Fibroblast of skin of left biceps (primary cell): ENCODE results near the gene CALM1.

Experiments
- DNase-seq, 2 experiments: peaks; one replicate each; pipeline ENCODE4 v3.0.0-alpha.2; 2013; ENCODE audit warnings: low read depth in 2 of 2

Gene CALM1

DNA sequence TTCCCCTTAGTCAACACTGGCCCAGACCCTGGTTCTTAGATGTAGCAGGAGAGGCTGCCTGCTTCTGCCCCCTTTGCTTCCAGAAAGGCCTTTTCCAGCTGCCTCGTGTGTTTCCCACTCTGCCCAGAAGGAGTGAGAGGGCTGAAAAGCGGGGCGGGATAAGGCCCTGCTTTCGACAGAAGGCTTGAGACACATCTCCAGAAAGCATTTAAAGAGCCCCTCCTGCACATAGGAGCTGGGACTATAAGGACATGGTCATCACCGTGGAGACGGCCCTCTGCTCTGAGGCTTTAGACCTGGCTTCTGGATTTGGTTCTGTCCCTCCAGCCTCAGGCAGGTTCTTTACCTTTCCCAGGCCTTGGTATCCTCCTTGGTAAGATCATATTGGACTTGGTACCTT is 11.9 kb downstream of the CALM1 start:
- DNase-seq: no peak

- DNase-seq: peak; percentile 84
These were observed 12.4 kb downstream of the CALM1 start for GRCh38 chr14:90409209-90409730.

DNA sequence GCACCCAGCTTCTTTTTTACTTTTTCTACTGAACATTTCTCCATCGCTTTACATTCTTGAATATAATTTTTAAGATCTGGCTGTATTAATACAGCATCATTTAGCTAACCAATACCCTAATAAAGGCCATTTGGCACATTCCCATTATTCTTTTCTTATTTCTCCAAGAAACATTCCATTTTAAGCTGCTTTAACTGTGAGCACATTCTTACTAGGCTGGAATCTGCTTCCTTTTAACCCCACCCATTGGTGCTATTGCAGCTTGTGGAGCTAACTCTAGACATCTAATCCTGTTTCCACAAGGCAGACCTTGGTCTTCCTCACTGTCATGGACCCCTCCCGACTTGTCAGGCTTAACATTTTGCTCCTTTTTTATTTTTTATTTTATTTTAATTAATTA is 15.2 kb downstream of the CALM1 start:
- no peak for DNase-seq

- no peak for DNase-seq
These were observed 19.9 kb downstream of the CALM1 start for GRCh38 chr14:90416720-90417119.

- DNase-seq: no peak
These were observed 21.2 kb downstream of the CALM1 start for GRCh38 chr14:90418053-90418452.

- peak; percentile 80 to 84 for DNase-seq
These were observed 22.4 kb downstream of the CALM1 start for GRCh38 chr14:90419200-90419599.

DNA sequence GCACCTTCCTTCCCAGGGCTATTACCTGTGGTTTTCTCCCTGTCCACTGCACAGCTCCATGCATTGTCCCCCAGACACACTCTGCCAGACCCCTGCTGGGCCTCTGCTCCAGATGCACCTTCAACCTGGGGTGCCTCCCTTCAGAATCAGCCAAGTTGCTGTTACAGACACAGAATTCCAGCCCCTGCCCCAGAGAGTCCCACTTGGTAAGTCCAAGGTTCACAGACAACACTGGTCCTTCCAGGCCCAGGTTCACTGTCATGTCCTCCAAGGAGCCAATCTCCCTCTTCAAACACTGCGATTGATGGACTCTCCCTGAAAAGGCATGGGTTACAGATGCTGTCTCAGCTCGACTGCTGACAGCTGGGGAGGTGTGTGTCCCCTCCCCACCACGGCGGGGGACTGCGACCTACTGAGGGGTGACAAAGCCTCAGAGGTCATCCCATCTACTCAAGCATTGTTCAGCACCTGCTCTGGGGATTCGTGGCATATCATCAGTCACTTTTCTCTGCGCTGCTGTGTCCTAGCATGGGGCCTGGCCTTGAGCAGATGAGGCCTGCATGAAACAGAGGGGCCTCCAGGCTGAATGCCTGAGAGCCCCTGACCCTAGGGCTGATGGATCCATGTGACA is 24.3 kb downstream of the CALM1 start:
- DNase-seq: no peak

- DNase-seq: no peak
These were observed 24.8 kb downstream of the CALM1 start for GRCh38 chr14:90421632-90422020.

DNA sequence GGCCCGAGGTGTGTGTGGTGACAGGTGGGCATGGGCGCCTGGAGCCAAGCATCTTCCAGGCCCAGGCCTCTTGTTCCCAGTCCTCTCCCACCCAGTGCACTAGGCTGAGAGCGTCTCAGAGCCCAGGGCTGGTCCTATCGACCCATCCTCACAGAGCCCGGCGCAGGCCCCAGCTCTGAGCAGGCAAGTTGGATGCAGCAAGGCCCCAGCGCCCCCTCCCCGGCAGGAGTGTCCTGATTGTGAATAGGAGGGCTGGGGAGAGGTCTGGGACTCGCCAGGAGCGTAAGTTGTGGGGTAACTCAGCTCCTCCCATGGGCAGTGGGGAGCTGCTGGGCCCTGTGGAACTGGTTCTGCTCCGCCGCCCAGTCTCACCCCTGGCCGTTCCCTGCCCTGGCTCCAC is 26.3 kb downstream of the CALM1 start:
- DNase-seq: no peak

- DNase-seq: no peak
These were observed 27.2 kb downstream of the CALM1 start for GRCh38 chr14:90424075-90424474.

GRCh38 chr14:90424686-90425372 is 28.0 kb downstream of the CALM1 start:
- no peak for DNase-seq

DNA sequence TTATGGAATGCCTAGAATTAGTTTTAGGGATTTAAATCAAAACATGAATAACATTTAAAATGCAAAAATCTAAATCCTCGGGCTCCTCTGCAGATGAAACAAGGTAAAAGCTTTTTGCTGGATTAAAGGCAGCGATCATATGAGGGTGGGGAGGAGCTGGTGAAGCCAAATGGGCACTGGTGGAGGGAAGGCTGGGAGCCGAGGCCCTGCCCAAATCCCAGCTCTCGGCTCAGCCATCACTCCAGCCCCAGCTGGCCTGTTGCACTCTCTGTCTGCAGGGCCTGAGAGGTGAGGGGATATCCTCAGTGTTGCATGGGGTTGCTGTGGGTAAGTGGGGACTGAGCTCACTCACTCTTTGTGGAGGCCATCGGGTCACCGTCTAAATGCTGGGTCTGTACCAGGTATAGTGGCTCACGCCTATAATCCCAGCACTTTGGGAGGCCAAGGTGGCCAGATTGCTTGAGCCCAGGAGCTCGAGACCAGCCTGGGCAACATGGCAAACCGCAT is 28.6 kb downstream of the CALM1 start:
- no peak for DNase-seq

GRCh38 chr14:90426031-90426540 is 29.3 kb downstream of the CALM1 start:
- no peak for DNase-seq

- DNase-seq: no peak
These were observed 29.8 kb downstream of the CALM1 start for GRCh38 chr14:90426663-90427062.

DNA sequence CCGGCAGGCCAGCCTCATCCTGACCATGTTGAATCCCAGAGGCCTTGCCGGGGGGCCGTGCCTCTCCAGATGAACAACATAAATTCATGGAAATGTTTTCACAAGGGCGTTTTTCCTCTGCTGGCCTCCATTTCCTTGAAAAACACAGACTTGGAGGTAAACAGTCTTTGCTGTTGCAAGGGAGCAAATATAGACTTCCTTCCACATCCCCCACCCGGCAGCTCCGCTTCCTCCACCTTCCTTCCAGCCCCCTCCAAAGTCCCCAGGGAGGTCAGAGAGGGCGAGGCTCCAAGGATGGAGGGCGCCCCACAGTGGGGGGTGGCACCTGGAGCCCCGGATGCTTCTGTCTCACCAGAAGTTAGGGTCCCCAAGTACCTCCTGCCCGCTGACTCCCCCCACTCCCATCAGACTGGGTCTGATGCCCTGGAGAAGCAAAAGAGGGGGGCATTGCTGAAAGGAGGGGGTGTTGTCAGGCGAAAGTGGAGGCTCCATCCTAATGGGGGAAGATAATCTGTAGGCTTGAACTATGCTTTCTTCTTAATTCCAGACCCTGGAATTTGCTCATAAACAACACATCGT is 31.1 kb downstream of the CALM1 start:
- no peak for DNase-seq

DNA sequence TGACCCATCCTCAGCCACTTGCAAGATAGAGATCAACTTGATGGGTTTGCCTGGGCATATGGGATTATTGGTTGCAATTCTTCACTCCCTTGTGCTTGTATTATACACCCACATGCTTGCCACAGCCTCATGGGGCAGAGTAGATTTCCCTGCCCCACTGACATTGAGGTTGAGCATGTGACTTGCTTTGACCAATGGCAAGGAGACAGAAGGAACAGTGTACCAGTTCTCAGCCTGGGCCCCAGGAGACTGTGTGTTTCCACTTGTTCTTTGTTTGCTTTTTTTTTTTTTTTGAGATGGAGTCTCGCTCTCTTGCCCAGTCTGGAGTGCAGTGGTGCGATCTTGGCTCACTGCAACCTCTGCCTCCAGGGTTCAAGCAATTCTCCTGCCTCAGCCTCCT is 31.8 kb downstream of the CALM1 start:
- DNase-seq: no peak

DNA sequence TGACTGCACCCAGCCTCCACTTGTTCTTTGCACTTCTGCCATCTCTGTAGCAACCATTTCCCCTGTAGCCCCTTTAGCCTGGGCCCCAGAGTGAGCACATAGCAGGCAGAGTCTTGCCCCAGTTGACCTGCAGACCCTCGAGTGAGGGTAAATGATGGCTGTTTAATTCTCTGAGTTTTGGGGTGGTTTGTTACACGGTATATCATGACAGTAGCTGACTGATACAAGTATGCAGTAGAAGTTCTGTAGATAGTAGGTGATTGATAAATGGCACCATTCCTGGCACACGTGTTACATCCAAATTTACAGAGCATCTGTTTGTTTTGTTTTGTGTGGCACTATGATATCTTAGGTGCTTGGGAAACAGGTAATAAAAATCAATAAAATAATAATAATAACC is 32.4 kb downstream of the CALM1 start:
- DNase-seq: no peak

DNA sequence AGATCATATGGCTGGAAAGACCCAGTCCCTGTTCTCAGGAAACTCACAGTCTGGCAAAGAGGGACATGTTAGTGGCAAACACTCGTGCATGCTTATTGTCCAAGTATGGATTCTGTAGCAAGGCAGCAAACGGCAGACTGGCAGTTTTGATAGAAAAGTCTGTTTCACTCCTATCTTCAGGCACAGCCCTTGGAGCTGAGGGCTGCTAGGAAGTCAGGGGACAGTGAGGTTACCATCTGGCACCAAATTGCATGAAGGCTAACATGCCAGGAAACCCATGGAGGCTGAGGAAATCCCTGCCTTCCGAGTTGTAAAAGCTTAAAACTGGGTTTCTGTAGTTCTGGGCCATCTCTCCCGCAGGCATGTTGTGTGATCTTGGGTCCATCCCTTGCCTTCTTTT is 32.9 kb downstream of the CALM1 start:
- no peak for DNase-seq

DNA sequence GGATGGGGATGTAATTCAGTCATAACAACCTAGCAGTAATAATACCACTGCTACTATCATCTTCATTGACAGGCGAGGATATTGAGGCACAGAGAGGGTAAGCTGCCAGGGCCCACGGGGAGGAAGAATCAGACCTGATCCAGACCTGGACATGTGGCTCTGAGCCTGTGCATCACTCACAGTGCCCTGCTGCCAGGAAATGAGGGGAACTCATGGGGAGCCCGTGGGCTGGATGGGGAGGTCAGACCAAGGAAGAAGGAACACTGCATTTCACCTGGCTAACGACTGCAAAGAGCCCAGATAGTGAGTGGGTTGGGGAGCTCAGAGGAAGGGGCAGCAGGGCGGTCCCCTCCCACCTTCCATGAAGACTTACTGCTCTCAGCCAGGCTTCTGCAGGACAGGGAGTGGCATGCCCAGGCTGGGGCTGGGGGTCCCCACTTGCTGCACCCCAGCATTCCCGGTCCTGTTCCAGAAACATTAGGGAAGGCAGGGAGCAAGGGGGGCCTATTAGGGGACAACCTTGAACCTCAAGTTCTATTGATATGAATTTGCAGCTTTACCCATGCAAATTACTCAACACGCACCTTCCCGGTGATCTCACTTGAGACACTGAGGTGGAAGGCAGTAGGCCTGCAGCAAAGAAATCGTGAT is 37.7 kb downstream of the CALM1 start:
- DNase-seq: no peak

DNA sequence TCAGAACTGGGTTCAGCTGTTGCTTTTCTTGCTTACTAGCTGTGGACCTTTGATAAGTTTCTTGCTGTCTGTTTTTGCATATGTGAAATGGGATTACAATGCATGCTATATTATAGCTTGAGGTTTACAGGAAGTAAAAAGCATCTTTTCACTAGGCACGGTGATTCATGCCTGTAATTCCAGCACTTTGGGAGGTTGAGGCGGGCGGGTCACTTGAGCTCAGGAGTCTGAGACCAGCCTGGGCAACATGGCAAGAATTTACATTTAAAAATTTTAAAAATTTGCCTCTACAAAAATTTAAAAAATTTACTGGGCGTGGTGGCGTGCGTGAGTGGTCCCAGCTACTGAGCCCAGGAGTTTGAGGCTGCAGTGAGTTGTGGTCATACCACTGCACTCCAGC is 42.0 kb downstream of the CALM1 start:
- DNase-seq: no peak

GRCh38 chr14:90440021-90440451 is 43.2 kb downstream of the CALM1 start:
- no peak for DNase-seq

DNA sequence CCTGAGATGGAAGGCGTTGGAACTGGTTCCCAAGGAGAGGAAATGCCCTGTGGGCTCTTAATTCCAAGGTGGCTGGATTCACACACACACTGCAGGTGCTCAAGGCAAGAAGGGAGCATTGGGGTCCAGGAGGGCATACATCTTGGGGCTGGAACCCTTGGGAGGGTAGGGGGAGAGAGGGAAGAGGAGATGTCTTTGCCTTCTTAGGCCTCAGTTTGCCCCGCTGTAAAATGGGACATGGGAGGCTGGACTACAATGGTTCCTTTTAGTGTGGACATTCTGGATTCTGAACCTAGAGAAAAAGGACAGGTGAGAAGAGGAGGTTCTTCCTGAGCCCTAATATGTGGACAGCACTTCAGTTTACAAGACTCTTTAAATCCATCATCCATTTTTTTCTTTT is 43.8 kb downstream of the CALM1 start:
- no peak for DNase-seq
